Measurements from ENCODE around the gene NAB1. TPM values are rescaled to one million over a fixed set of nuclear protein-coding genes. Genes with fewer than 3 reads are reported as not detected.

Gene NAB1
- total RNA-seq, 8 experiments from 2014 or later: 16.2 to 32.8 (median 23.1) TPM

DNA sequence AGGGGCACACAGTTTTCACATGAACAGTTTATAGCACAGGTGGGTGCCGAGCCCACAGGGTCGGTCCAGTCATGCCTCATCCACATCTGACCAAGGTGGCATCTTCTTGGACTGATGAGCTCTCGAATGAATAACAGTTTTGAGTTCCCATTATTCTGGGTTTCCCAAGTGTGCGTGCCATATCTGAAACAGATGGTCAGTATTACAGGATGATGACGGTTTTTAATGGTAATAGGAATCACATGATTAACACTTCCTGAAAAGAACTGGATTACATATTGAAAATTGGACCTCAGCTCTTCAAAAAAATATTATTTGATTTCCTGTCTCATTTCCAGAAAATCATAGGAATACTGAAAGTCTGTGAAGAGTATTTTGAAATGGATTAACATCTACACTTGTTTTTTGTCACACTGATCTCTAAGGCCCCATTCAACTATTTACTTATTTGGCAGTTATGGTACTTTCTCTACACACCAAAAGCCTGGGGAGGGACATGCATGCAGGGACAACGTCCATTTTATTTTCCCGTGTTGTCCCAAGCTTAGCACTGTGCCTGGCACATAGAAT, 22.2 kb upstream of the NAB1 start:
- peak in 2 of 8 experiments; percentile 15 to 30 for ATAC-seq (replicated peaks in 6 of 8)
- Histone ChIP-seq H3K4me1 (replicated peaks in 1 of 2) (no peaks in the 10 kb centered on the region), H3K4me3 (no peak overlapping the region), H3K27ac (no peak overlapping the region)
- WGBS, 10 experiments: 0 to 91% (median 59%) methylated on average over 2 to 7 of the region's 7 CpGs; no CpG with 5 or more reads in 2 of the 10 experiments
- in situ Hi-C loops (cut with MboI; ENCODE audit: low pct_unique_long_range_greater_than_20kb in 2 of 9, low sequenced_read_pairs in 9 of 9, unreplicated experiment in 9 of 9): no loop called here

DNA sequence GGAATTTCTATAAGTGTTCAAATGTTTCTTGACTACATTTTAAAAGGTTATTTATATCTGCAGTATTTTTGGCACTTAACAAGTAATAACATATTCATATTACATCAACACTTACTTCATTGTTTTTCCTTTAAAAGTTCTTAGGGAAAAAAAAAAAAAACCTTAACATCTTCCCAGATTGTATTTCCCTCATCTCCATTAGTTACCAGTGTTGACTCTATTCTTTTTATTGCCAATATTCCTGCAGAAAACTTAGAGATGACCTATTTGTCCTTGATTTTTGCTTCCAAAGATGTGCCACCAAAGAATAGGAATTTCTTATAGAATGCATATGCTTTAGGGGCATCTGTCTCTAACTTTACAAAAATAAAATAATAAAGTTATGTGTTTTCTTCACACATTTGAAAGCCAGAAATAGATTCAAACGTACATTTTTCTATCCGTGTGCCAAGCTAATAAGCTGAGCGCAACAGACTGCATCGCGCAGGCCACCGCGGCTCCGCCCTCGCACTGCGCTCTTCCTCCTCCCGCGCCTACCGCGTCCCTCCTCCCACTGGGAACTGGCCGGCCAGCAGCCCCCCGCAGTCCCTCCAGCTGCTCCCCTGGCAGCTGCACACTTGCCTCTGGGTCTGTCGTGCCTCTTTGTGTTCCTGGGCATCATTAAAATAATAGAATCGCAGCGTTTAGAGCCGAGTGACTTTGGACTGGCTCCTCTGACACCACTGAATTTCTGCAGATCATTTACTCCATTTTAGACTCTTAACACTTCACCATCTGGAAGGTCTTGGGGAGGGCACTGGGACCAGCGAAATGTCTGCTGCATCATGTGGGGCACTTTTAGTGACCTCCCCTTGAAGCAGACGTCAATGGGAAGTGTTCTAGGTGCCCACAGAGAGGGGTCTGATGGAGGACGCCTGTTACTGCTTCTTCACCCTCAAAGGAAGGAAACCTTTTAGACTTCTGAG, 21.2 kb upstream of the NAB1 start:
- Histone ChIP-seq H3K4me3 (peak overlapping the region in 2 of 5 donors; percentile 8 to 21), H3K27ac (no peak overlapping the region), H3K4me1 (replicated peaks in 1 of 2) (no peaks in the 10 kb centered on the region)
- peak; percentile 43 to 90 (median 86) for ATAC-seq (replicated peaks in 6 of 8)
- in situ Hi-C loops (cut with MboI; ENCODE audit: low pct_unique_long_range_greater_than_20kb in 2 of 9, low sequenced_read_pairs in 9 of 9, unreplicated experiment in 9 of 9): no loop called here
- 0 to 100% (median 22%) methylated on average over 1 to 11 of the region's 23 CpGs; no CpG with 5 or more reads in 2 of the 10 experiments for WGBS, 10 experiments

DNA sequence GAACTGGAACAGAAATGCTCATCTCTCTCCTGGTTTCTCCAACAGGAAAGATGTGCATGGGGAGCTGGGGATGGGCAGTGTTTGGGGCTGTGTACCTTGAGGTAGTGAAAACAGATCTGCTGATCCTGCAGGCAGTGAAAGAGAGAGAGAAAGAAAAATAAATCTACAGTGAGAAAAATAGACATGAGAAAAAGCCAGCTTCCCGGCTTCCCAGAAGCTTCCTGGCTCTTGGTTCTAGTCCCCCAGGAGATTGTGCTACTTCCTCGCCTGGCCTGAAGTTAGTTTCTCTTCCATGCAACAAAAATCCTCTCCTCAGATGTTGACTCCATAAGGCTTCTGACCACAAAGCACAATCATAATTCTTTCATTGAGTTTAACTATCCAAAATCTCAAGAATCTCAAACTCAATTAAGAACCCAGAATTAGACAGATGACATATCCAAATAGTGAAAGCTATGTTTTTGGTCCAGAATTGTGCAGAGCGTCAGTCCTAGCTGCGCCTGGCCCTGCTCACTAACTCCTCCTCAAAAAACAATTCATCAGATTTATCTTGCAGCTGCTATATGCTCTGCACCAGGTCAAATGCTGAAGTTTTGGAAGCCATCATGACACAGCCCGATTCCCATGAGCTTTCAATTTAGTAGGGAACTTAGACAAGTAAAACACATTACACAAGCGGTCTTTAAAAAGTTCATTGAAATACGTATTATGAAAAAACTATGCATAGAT, 20.1 kb upstream of the NAB1 start:
- no peak overlapping the region for H3K27ac ChIP-seq
- H3K4me3 ChIP-seq: no peak overlapping the region
- H3K4me1 ChIP-seq (replicated peaks in 1 of 2): no peaks in the 10 kb centered on the region
- in situ Hi-C loops (cut with MboI; ENCODE audit: low pct_unique_long_range_greater_than_20kb in 2 of 9, low sequenced_read_pairs in 9 of 9, unreplicated experiment in 9 of 9): no loop called here
- WGBS, 10 experiments: 62 to 100% (median 93%) methylated on average over 3 to 7 of the region's 7 CpGs; no CpG with 5 or more reads in 2 of the 10 experiments
- no peak for ATAC-seq (replicated peaks in 6 of 8)

DNA sequence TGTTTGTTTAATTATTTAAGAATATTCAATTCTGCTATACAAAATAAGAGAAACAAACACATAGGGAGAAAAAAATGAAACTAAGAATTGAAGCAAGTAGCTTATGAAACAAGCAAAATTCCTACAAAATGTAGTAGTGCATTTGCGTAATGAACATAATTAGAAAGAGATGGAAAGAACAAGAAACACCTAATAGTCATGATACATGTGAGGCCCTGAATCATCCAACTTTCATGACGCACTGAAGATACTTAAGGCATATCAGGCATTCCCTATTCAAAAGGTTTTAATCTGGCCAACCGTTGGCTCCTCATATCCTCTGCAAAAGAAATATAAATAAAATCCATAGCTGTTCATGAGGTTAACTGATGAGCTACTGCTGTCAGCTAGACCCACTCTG, 14.5 kb upstream of the NAB1 start:
- 17 to 100% (median 87%) methylated on average over 1 to 3 of the region's 3 CpGs; no CpG with 5 or more reads in 2 of the 10 experiments for WGBS, 10 experiments
- in situ Hi-C loops (cut with MboI; ENCODE audit: low pct_unique_long_range_greater_than_20kb in 2 of 9, low sequenced_read_pairs in 9 of 9, unreplicated experiment in 9 of 9): no loop called here
- peaks cover 0 to 4% of the 10 kb centered on the region in 2 donors for H3K4me1 ChIP-seq (replicated peaks in 1 of 2)
- peak in 1 of 8 experiments; percentile 22 for ATAC-seq (replicated peaks in 6 of 8)
- H3K27ac ChIP-seq: no peak overlapping the region
- H3K4me3 ChIP-seq: no peak overlapping the region

DNA sequence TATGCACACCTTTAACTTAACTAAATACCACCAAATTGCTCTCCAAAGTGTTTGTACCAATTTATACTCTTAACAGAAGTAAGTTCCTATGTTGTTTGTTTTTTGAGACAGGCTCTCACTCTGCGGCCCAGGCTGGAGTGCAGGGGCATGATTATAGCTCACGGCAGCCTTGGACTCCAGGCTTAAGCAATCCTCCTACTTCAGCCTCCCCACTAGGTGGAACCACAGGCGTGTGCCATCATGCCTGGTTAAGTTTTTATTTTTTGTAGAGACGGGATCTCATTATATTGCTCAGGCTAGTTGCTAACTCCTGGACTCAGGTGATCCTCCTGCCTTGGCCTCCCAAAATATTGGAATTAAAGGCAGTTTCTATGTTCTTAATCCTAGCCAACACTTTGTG, 13.1 kb upstream of the NAB1 start:
- Histone ChIP-seq H3K27ac (no peak overlapping the region), H3K4me3 (no peak overlapping the region), H3K4me1 (replicated peaks in 1 of 2) (peaks cover 0 to 4% of the 10 kb centered on the region in 2 donors)
- whole genome bisulfite sequencing, 10 experiments: 81 to 100% (median 100%) methylated on average over 1 to 4 of the region's 4 CpGs; no CpG with 5 or more reads in 5 of the 10 experiments
- ATAC-seq (replicated peaks in 6 of 8): no peak
- in situ Hi-C loops (cut with MboI; ENCODE audit: low pct_unique_long_range_greater_than_20kb in 2 of 9, low sequenced_read_pairs in 9 of 9, unreplicated experiment in 9 of 9): no loop called here

DNA sequence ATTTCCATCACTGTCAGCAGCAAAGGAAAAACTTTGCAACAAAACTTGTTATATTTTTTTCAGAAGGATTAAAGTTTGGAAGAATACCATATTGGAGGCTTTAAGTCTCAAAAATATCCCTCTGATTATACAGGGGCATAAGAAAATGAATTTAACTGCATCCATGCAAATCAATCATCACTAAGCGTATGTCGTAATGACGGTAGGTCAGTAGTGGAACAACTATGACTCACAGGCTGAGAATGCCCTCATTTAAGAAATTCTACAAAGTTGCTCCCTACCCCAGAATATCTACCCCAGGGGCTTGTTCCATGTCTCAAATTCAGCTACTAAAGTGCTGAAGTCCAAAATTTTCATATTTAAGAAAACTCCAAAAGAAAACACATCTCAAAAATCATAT, 12.5 kb upstream of the NAB1 start:
- in situ Hi-C loops (cut with MboI; ENCODE audit: low pct_unique_long_range_greater_than_20kb in 2 of 9, low sequenced_read_pairs in 9 of 9, unreplicated experiment in 9 of 9): no loop called here
- Histone ChIP-seq H3K4me1 (replicated peaks in 1 of 2) (peaks cover 0 to 4% of the 10 kb centered on the region in 2 donors), H3K4me3 (no peak overlapping the region), H3K27ac (no peak overlapping the region)
- ATAC-seq (replicated peaks in 6 of 8): peak in 4 of 8 experiments; percentile 32 to 83 (median 71)
- 2 to 100% (median 66%) methylated on average over 2 to 3 of the region's 3 CpGs for WGBS, 10 experiments

DNA sequence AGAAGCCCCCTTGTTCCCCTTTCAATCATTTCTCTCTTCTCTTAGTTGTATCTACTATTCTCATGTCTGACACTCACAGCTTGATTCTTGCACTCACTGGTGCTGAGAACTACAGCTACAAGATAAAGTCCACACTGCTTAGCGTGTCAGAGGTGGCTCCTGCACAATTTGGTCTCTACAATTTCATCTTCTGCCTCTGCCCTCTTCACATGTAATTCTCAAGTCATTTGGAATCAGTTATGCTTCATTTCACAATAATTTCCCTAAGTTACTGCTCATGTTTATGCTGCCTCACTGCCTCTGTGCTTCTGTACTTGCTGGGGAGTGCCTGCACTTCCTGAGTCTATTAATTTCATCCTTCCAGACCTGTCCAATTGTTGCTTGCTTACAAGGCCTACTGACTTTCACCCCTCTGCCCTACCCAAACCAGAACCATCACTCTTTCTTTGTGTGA, 11.6 kb upstream of the NAB1 start:
- in situ Hi-C loops (cut with MboI; ENCODE audit: low pct_unique_long_range_greater_than_20kb in 2 of 9, low sequenced_read_pairs in 9 of 9, unreplicated experiment in 9 of 9): no loop called here
- 43 to 71% (median 60%) methylated on average over 1 of the region's 1 CpG; no CpG with 5 or more reads in 7 of the 10 experiments for WGBS, 10 experiments
- ATAC-seq (replicated peaks in 6 of 8): peak; percentile 34 to 77 (median 66)
- no peak overlapping the region for H3K27ac ChIP-seq
- no peak overlapping the region for H3K4me3 ChIP-seq
- H3K4me1 ChIP-seq (replicated peaks in 1 of 2): peaks cover 0 to 4% of the 10 kb centered on the region in 2 donors

DNA sequence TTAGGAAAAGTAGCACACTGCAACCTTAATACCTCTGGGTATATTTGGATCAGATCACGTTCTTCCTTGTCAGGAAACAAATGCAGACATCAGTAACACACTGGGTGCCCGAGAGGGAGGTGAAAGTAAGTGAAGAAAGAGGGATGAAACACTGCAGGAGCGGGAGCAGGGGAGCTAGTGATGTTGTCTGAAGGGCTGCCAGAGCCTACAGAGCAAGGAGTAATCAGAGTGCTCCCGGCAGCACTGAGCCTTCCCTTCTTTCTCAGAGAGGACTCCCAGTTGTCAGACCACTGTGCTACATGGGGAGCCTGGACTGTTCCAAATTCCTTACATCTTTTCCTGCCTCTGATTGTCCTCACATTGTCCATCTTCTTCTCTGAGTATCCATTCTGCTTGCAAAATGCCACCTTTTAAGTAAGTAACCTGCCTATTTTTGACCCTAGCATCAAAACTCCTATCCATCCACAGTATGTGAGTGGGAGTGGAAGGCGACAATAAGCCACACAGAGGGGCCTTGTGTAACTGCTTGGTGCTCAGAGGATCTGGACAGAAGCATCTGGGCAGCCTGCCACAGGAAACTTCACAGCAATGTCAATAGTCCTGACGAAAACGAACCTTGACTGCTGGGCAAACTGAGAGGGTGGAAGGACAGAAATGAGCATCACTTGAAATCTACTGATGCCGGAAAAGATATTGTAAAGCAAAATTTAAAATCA, 10.8 kb upstream of the NAB1 start:
- Histone ChIP-seq H3K27ac (no peak overlapping the region), H3K4me1 (replicated peaks in 1 of 2) (peaks cover 0 to 4% of the 10 kb centered on the region in 2 donors), H3K4me3 (no peak overlapping the region)
- WGBS, 10 experiments: 40 to 86% (median 81%) methylated on average over 1 to 7 of the region's 8 CpGs; no CpG with 5 or more reads in 1 of the 10 experiments
- peak in 4 of 8 experiments; percentile 21 to 71 (median 28) for ATAC-seq (replicated peaks in 6 of 8)
- in situ Hi-C loops (cut with MboI; ENCODE audit: low pct_unique_long_range_greater_than_20kb in 2 of 9, low sequenced_read_pairs in 9 of 9, unreplicated experiment in 9 of 9): no loop called here

DNA sequence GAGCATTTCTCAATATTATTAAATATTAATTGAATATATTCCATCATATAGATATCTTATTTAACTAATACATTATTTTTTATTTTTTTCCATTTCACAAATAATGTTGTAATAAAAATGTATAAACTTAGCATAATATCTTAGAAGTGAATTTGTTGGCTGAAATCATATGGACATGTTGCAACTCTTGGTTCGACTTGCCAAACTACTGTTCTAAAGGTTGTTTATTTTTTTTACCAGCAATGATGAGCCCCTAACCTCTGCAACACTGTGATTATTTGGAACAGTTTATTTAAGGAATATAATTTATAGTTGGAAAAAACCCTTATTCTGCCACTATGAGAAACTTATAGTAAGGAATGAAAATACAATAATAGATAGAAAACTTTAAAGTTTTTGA, 8.8 kb upstream of the NAB1 start:
- 44 to 100% (median 95%) methylated on average over 1 of the region's 1 CpG for WGBS, 10 experiments

DNA sequence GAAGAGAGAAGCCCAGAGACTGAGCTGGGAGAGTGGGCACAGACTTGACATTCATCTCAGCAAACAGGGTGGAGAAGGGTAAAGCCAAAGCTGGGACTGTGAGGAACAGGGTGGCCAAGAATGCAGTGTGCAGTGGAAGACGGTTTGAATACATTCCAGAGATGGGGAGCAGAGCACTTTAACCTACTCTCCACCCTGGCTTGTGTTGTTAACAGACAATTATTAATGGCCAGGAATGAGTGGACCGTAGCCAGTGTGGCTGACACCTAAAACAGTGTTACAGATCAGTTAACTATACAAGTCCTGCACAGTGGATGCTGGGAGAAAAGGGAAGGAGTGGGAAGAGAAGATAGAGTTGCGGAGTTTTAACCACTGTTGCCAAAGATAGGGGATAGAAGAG, 7.4 kb upstream of the NAB1 start:
- in situ Hi-C loops (cut with MboI; ENCODE audit: low pct_unique_long_range_greater_than_20kb in 2 of 9, low sequenced_read_pairs in 9 of 9, unreplicated experiment in 9 of 9): no loop called here
- H3K4me3 ChIP-seq: no peak overlapping the region
- whole genome bisulfite sequencing, 10 experiments: 26 to 100% (median 70%) methylated on average over 1 to 3 of the region's 3 CpGs; no CpG with 5 or more reads in 1 of the 10 experiments
- ATAC-seq (replicated peaks in 6 of 8): no peak
- H3K27ac ChIP-seq: no peak overlapping the region
- H3K4me1 ChIP-seq (replicated peaks in 1 of 2): peaks cover 0 to 4% of the 10 kb centered on the region in 2 donors

More for the DNA sequence above, 8.8 kb upstream of the NAB1 start:
- H3K27ac ChIP-seq: no peak overlapping the region
- no peak for ATAC-seq (replicated peaks in 6 of 8)
- H3K4me1 ChIP-seq (replicated peaks in 1 of 2): peaks cover 0 to 4% of the 10 kb centered on the region in 2 donors
- in situ Hi-C loops (cut with MboI; ENCODE audit: low pct_unique_long_range_greater_than_20kb in 2 of 9, low sequenced_read_pairs in 9 of 9, unreplicated experiment in 9 of 9): no loop called here
- no peak overlapping the region for H3K4me3 ChIP-seq

DNA sequence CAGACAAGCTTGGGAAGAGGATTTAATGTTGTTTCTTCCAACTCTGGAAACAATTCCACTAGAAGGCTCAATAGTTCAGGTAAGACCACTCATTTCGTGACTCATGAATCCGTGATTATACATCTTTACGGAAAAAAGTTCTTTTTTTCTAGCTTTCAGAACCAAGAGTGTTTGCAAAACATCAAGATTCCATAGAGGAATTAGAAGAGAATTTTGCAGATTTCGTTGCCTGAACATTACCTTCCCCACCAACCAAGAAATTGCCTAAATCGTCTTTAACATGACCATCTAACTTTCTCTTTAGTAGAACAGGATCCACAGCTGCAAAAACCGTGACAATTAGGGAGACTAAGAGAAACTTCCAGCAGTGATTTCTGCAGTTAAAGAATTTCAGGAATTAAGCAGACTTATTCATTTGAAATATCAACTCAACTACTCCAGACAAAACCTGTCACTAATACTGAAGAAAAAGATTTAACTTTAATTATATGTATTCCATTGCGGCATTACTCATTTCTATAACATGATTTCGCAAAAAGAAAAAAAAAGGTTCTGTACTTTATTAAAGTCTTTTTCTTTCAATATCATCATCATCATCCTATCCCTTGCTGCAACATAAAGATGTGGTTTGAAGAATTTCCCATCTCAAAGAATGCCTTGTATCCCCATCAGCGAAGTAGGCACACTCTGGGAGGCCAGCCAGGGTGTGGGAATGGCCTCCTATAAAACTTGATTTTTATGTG, 1.9 kb upstream of the NAB1 start:
- in situ Hi-C loops (cut with MboI; ENCODE audit: low pct_unique_long_range_greater_than_20kb in 2 of 9, low sequenced_read_pairs in 9 of 9, unreplicated experiment in 9 of 9): no loop called here
- Histone ChIP-seq H3K27ac (no peak overlapping the region), H3K4me3 (no peak overlapping the region), H3K4me1 (replicated peaks in 1 of 2) (peaks cover 5 to 7% of the 10 kb centered on the region in 2 donors)
- no peak for ATAC-seq (replicated peaks in 6 of 8)
- whole genome bisulfite sequencing, 10 experiments: 28 to 93% (median 75%) methylated on average over 2 to 9 of the region's 9 CpGs

Measured in motor neuron (in vitro differentiated cells).